Thoracic aorta (tissue), 2 donors: ENCODE measurements around the gene NDUFAF3. TPM values are rescaled to one million over a fixed set of nuclear protein-coding genes. Genes with fewer than 3 reads are reported as not detected.

Experiments used
- ATAC-seq: fragments of 150-250 bp; one replicate; pipeline ENCODE4 v1.8.0; 2017; ENCODE audit warnings: low read depth; ENCODE audit not compliant: insufficient number of reproducible peaks, low FRiP score
- DNase-seq: peaks from one replicate; pipeline ENCODE4 v3.0.0-alpha.2; 2020; ENCODE audit warnings: low spot score
- H3K27ac ChIP-seq, 2 donors: fragments of 200-600 bp; sonication (generic); 1 replicate in 1 of 2; 2 replicates in 1 of 2; pipeline ENCODE4 v1.5.1; 2016; ENCODE audit warnings: mild to moderate bottlenecking in 2 of 2, moderate library complexity in 2 of 2
- H3K27me3 ChIP-seq: fragments of 200-600 bp; sonication (generic); replicated peaks from 2 replicates; pipeline ENCODE4 v1.6.0; 2016; ENCODE audit warnings: mild to moderate bottlenecking; ENCODE audit not compliant: insufficient read depth
- H3K36me3 ChIP-seq: fragments of 200-600 bp; sonication (generic); one replicate; pipeline ENCODE4 v1.5.1; 2016
- H3K4me1 ChIP-seq, 2 donors: fragments of 200-600 bp; sonication (generic); 1 replicate in 1 of 2; 2 replicates in 1 of 2; pipeline versions ENCODE4 v1.5.1 to v1.6.0; 2016; ENCODE audit warnings: low read depth in 2 of 2, mild to moderate bottlenecking in 1 of 2; ENCODE audit not compliant: control insufficient read depth in 1 of 2
- H3K4me3 ChIP-seq: fragments of 200-600 bp; sonication (generic); 2 replicates; pipeline ENCODE4 v1.5.1; 2016; ENCODE audit warnings: mild to moderate bottlenecking
- H3K9me3 ChIP-seq: fragments of 200-600 bp; sonication (generic); 2 replicates; pipeline ENCODE4 v1.5.1; 2016
- CTCF ChIP-seq: fragments of 200-600 bp; sonication (generic); IDR thresholded peaks from one replicate; pipeline ENCODE4 v1.5.1; 2019; ENCODE audit warnings: antibody characterized with exemption
- total RNA-seq, 2 donors: library from RNA; depleted of rRNA; stranded (reverse); fragments of >200 nt; gene quantifications; one replicate each; pipeline versions ENCODE4 v1.1.0 to v1.2.3, GENCODE V29; 2016

NDUFAF3 gene
- total RNA-seq, 2 donors from 2014 or later = 65.7 to 164 TPM

GRCh38 chr3:48996640-48997039 is 25.3 kb upstream of the NDUFAF3 start:
- H3K36me3 ChIP-seq = no peaks in the 10 kb centered on the region
- ATAC-seq (no peak), DNase-seq (no peak)
- H3K4me1 ChIP-seq = peaks cover 3 to 7% of the 10 kb centered on the region in 2 donors
- no peaks in the 10 kb centered on the region for H3K9me3 ChIP-seq
- no peak overlapping the region for H3K4me3 ChIP-seq
- H3K27me3 ChIP-seq = no peaks in the 10 kb centered on the region
- H3K27ac ChIP-seq = no peak overlapping the region
- no peak for TF ChIP-seq CTCF

- Histone ChIP-seq H3K4me3 (no peak overlapping the region), H3K36me3 (no peaks in the 10 kb centered on the region), H3K4me1 (peaks cover 0 to 2% of the 10 kb centered on the region in 2 donors), H3K9me3 (no peaks in the 10 kb centered on the region), H3K27me3 (no peaks in the 10 kb centered on the region), H3K27ac (no peak overlapping the region)
- no peak for DNase-seq
- no peak for TF ChIP-seq CTCF
- ATAC-seq = no peak
Measured at GRCh38 chr3:48997102-48997635, 24.8 kb upstream of the NDUFAF3 start.

- H3K27me3 ChIP-seq = no peaks in the 10 kb centered on the region
- H3K9me3 ChIP-seq = no peaks in the 10 kb centered on the region
- H3K27ac ChIP-seq = no peak overlapping the region
- no peak for ATAC-seq
- no peak for TF ChIP-seq CTCF
- no peaks in the 10 kb centered on the region for H3K36me3 ChIP-seq
- H3K4me3 ChIP-seq = no peak overlapping the region
- no peaks in the 10 kb centered on the region for H3K4me1 ChIP-seq
- DNase-seq = no peak
Measured at GRCh38 chr3:48997714-48998637, 23.9 kb upstream of the NDUFAF3 start.

GRCh38 chr3:48999085-48999858 is 22.6 kb upstream of the NDUFAF3 start:
- Histone ChIP-seq H3K27me3 (no peaks in the 10 kb centered on the region), H3K4me1 (no peaks in the 10 kb centered on the region), H3K36me3 (no peaks in the 10 kb centered on the region), H3K9me3 (no peaks in the 10 kb centered on the region), H3K27ac (no peak overlapping the region), H3K4me3 (no peak overlapping the region)
- DNase-seq = no peak
- no peak for TF ChIP-seq CTCF
- no peak for ATAC-seq

GRCh38 chr3:49001155-49001554 is 20.8 kb upstream of the NDUFAF3 start:
- no peak overlapping the region for H3K4me3 ChIP-seq
- TF ChIP-seq CTCF = no peak
- no peaks in the 10 kb centered on the region for H3K36me3 ChIP-seq
- H3K4me1 ChIP-seq = peaks cover 1 to 3% of the 10 kb centered on the region in 2 donors
- ATAC-seq (no peak), DNase-seq (no peak)
- H3K27ac ChIP-seq = no peak overlapping the region
- H3K9me3 ChIP-seq = no peaks in the 10 kb centered on the region
- H3K27me3 ChIP-seq = no peaks in the 10 kb centered on the region
